HepG2 (cell line): ENCODE measurements around the gene AHNAK. TPM values are rescaled to one million over a fixed set of nuclear protein-coding genes. Genes with fewer than 3 reads are reported as not detected.
A peak's percentile ranks its signal among the peaks of the same experiment; 100 is the strongest.

Source experiments
- CREB1 ChIP-seq, 2 experiments: fragments of 450-650 bp in 1 of 2; IDR thresholded peaks; 2 replicates each; pipeline ENCODE4 v1.6.1; 2016 to 2017; ENCODE audit warnings: control low read depth in 1 of 2, mild to moderate bottlenecking in 1 of 2, missing compliant biosample characterization in 1 of 2, missing genetic modification characterization in 1 of 2
- ELF3 ChIP-seq: IDR thresholded peaks from 2 replicates; pipeline ENCODE4 v1.6.1; 2016; ENCODE audit warnings: missing genetic modification reagents, missing compliant biosample characterization
- FOXC1 ChIP-seq: sonication (generic); formaldehyde crosslinking; IDR thresholded peaks from 2 replicates; pipeline ENCODE4 v1.8.0; 2022; ENCODE audit warnings: mild to moderate bottlenecking, missing genetic modification reagents, borderline replicate concordance
- FOXK2 ChIP-seq: fragments of 450-650 bp; IDR thresholded peaks from 2 replicates; pipeline ENCODE4 v1.6.1; 2016
- FOXP1 ChIP-seq, 2 experiments: fragments of 450-650 bp in 1 of 2; IDR thresholded peaks; 2 replicates each; pipeline ENCODE4 v1.6.1; 2017 to 2018; ENCODE audit warnings: antibody characterized with exemption in 1 of 2
- GATA4 ChIP-seq: sonication (generic); IDR thresholded peaks from 2 replicates; pipeline ENCODE4 v1.6.1; 2016; ENCODE audit warnings: antibody characterized with exemption, low read depth, borderline replicate concordance
- HDAC2 ChIP-seq: sonication (generic); formaldehyde crosslinking; IDR thresholded peaks from 2 replicates; pipeline ENCODE4 v1.4.0; 2020; ENCODE audit warnings: missing genetic modification reagents
- MEIS1 ChIP-seq: sonication (generic); formaldehyde crosslinking; IDR thresholded peaks from 2 replicates; pipeline ENCODE4 v1.9.0; 2021; ENCODE audit warnings: mild to moderate bottlenecking, missing genetic modification reagents, moderate library complexity, borderline replicate concordance
- MXD4 ChIP-seq: IDR thresholded peaks from 2 replicates; pipeline ENCODE4 v1.6.1; 2016; ENCODE audit warnings: mild to moderate bottlenecking, missing biosample characterization, missing genetic modification reagents
- NPAS2 ChIP-seq: sonication (generic); formaldehyde crosslinking; IDR thresholded peaks from 2 replicates; pipeline ENCODE4 v1.8.0; 2022; ENCODE audit warnings: mild to moderate bottlenecking, missing genetic modification reagents, borderline replicate concordance
- REXO4 ChIP-seq: sonication (generic); formaldehyde crosslinking; IDR thresholded peaks from 2 replicates; pipeline ENCODE4 v1.8.0; 2022; ENCODE audit warnings: missing genetic modification reagents, mild to moderate bottlenecking, borderline replicate concordance
- SOX13 ChIP-seq, 3 experiments: fragments of 450-650 bp in 1 of 3; sonication (generic) in 1 of 3; formaldehyde crosslinking in 1 of 3; IDR thresholded peaks in 2 of 3; conservative IDR thresholded peaks in 1 of 3; 2 replicates each; pipeline versions ENCODE4 v1.5.0 to v1.6.1; 2016 to 2020; ENCODE audit warnings: antibody characterized with exemption in 1 of 3, mild to moderate bottlenecking in 1 of 3, missing compliant biosample characterization in 1 of 3, missing genetic modification reagents in 1 of 3, moderate library complexity in 1 of 3
- ZNF101 ChIP-seq: sonication (generic); formaldehyde crosslinking; IDR thresholded peaks from 2 replicates; pipeline ENCODE4 v1.4.0; 2020; ENCODE audit warnings: mild to moderate bottlenecking, low read depth, missing genetic modification reagents, borderline replicate concordance
- ZNF275 ChIP-seq: sonication (generic); formaldehyde crosslinking; IDR thresholded peaks from 2 replicates; pipeline ENCODE4 v1.8.0; 2022; ENCODE audit warnings: missing genetic modification reagents, mild to moderate bottlenecking, inconsistent platforms, borderline replicate concordance
- ZNF276 ChIP-seq: sonication (generic); formaldehyde crosslinking; IDR thresholded peaks from 2 replicates; pipeline ENCODE4 v1.4.0; 2020; ENCODE audit warnings: mild to moderate bottlenecking, low read depth, missing genetic modification reagents
- ZNF607 ChIP-seq: sonication (generic); formaldehyde crosslinking; IDR thresholded peaks from 2 replicates; pipeline ENCODE4 v1.5.1; 2020; ENCODE audit warnings: missing genetic modification reagents, mild to moderate bottlenecking, borderline replicate concordance
- ZNF891 ChIP-seq: sonication (generic); formaldehyde crosslinking; IDR thresholded peaks from 2 replicates; pipeline ENCODE4 v1.5.0; 2020; ENCODE audit warnings: mild to moderate bottlenecking, missing genetic modification reagents
- polyA plus RNA-seq, 8 experiments: library from polyadenylated mRNA; depleted of rRNA in 3 of 8; stranded (reverse) in 7 of 8; unstranded in 1 of 8; fragments of >200 nt; fragmentation: Illumina TruSeq in 4 of 8; extraction: Trizol in 4 of 8; gene quantifications; 2 replicates each; pipeline versions ENCODE4 v1.2.1 to v1.2.3, GENCODE V29; 2011 to 2016; ENCODE audit warnings: low read depth in 4 of 8, missing spikeins in 1 of 8, mixed read lengths in 1 of 8; ENCODE audit not compliant: insufficient read depth in 1 of 8
- total RNA-seq, 5 experiments: library from RNA; depleted of rRNA; stranded (reverse); fragments of >200 nt; fragmentation: Illumina TruSeq; extraction: Trizol; gene quantifications; 2 replicates each; pipeline ENCODE4 v1.2.3, GENCODE V29; 2016; ENCODE audit warnings: low read depth in 1 of 5
- TF ChIP-seq, protein P1 (sequence below): sonication (generic); formaldehyde crosslinking; IDR thresholded peaks from 2 replicates; pipeline ENCODE4 v1.5.1; 2020; ENCODE audit warnings: mild to moderate bottlenecking, missing genetic modification reagents, moderate library complexity
- TF ChIP-seq, protein P2 (sequence below): sonication (generic); formaldehyde crosslinking; conservative IDR thresholded peaks from 2 replicates; pipeline ENCODE4 v1.4.0; 2020; ENCODE audit warnings: missing genetic modification reagents

Gene AHNAK
- total and polyA plus RNA-seq, 2 of the 13 experiments (the other 11 are each of a cell fraction or from before 2014, with no cell fraction given) = 23.4 to 25.0 TPM

DNA sequence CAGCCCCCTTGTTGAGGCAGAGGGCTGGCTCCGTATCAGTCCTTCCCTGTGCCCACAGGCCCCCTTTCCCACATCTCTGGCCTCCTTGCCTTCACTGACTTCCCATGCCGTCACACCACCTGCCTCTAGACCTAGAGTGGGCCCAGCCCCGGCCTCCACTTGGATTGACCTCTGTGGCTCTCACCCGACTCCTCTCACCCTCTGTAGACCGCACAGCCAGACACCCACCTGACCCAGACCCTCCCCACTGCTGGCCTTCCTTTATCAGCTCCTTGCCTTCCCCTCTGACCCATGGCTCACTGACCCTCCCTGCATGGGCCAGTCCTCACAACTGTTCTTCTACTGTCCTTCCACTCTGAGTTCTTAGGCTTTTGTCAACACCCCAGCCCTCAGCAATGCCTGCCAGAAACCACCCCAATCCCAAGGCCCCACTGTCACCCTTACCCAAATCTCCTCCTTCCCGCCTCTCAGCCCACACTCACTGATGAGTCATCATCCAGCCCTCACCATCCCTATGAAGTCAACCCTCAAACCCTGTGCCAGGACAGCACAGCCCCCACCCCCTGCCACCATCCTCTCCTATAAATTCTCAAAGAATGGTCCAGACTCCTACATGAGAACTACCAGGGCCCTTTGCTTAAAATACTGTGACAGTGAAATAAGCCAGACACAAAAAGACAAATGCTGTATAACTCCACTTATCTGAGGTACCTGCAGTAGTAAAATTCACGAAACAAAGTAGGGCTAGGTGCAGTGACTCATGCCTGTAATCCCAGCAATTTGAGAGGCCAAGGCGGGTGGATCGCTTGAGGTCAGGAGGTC is 74.3 kb downstream of the AHNAK start (continued):
- TF ChIP-seq ZNF276 (no peak), NPAS2 (CRISPR knock-in tag) (no peak), FOXC1 (CRISPR knock-in tag) (no peak), ELF3 (CRISPR knock-in tag) (no peak), ZNF101 (CRISPR knock-in tag) (no peak), FOXP1 (IDR thresholded peaks at IDR 0.05) (no peak), FOXP1 (CRISPR knock-in tag; IDR thresholded peaks at IDR 0.05) (no peak), MEIS1 (CRISPR knock-in tag) (no peak), MXD4 (CRISPR knock-in tag) (no peak), SOX13 (IDR thresholded peaks at IDR 0.05) (no peak), SOX13 (CRISPR knock-in tag; conservative IDR thresholded peaks at IDR 0.05 in 1 of 2, IDR thresholded peaks at IDR 0.05 in 1 of 2) (peak in 1 of 2 experiments; percentile 26; a peak in 1 of 4 replicates), ZNF891 (no peak), ZNF607 (no peak), FOXK2 (no peak), CREB1 (IDR thresholded peaks at IDR 0.05) (peak; percentile 31; the same call in 1 of the 2 replicates), CREB1 (CRISPR knock-in tag; IDR thresholded peaks at IDR 0.05) (no peak), GATA4 (no peak), REXO4 (CRISPR knock-in tag) (no peak), ZNF275 (CRISPR knock-in tag) (no peak), HDAC2 (CRISPR knock-in tag) (0 out of 2 replicates have a peak, but pooled peaks have one; percentile 10)
- TF ChIP-seq, protein P1, sequence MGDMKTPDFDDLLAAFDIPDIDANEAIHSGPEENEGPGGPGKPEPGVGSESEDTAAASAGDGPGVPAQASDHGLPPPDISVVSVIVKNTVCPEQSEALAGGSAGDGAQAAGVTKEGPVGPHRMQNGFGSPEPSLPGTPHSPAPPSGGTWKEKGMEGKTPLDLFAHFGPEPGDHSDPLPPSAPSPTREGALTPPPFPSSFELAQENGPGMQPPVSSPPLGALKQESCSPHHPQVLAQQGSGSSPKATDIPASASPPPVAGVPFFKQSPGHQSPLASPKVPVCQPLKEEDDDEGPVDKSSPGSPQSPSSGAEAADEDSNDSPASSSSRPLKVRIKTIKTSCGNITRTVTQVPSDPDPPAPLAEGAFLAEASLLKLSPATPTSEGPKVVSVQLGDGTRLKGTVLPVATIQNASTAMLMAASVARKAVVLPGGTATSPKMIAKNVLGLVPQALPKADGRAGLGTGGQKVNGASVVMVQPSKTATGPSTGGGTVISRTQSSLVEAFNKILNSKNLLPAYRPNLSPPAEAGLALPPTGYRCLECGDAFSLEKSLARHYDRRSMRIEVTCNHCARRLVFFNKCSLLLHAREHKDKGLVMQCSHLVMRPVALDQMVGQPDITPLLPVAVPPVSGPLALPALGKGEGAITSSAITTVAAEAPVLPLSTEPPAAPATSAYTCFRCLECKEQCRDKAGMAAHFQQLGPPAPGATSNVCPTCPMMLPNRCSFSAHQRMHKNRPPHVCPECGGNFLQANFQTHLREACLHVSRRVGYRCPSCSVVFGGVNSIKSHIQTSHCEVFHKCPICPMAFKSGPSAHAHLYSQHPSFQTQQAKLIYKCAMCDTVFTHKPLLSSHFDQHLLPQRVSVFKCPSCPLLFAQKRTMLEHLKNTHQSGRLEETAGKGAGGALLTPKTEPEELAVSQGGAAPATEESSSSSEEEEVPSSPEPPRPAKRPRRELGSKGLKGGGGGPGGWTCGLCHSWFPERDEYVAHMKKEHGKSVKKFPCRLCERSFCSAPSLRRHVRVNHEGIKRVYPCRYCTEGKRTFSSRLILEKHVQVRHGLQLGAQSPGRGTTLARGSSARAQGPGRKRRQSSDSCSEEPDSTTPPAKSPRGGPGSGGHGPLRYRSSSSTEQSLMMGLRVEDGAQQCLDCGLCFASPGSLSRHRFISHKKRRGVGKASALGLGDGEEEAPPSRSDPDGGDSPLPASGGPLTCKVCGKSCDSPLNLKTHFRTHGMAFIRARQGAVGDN (CRISPR knock-in tag) = peak; percentile 60
- TF ChIP-seq, protein P2, sequence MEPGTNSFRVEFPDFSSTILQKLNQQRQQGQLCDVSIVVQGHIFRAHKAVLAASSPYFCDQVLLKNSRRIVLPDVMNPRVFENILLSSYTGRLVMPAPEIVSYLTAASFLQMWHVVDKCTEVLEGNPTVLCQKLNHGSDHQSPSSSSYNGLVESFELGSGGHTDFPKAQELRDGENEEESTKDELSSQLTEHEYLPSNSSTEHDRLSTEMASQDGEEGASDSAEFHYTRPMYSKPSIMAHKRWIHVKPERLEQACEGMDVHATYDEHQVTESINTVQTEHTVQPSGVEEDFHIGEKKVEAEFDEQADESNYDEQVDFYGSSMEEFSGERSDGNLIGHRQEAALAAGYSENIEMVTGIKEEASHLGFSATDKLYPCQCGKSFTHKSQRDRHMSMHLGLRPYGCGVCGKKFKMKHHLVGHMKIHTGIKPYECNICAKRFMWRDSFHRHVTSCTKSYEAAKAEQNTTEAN (CRISPR knock-in tag) = no peak
